KMS-11 (cell line): ENCODE results near the gene NIPBL.

Experiments
- H2AFZ ChIP-seq: fragments of 200-600 bp; sonication (generic); 2 replicates; pipeline ENCODE4 v1.6.1; 2016; ENCODE audit warnings: antibody characterized with exemption, mixed run types, low read depth
- H3K27ac ChIP-seq: fragments of 200-600 bp; sonication (generic); 2 replicates; pipeline ENCODE4 v1.6.1; 2016; ENCODE audit warnings: mild to moderate bottlenecking, mixed run types
- H3K27me3 ChIP-seq: fragments of 200-600 bp; sonication (generic); 2 replicates; pipeline ENCODE4 v1.6.1; 2017; ENCODE audit warnings: mild to moderate bottlenecking, low read depth, mixed run types, moderate library complexity; ENCODE audit not compliant: insufficient read depth
- H3K36me3 ChIP-seq: fragments of 200-600 bp; sonication (generic); 2 replicates; pipeline ENCODE4 v1.6.1; 2017; ENCODE audit warnings: mild to moderate bottlenecking, mixed run types; ENCODE audit not compliant: insufficient read depth
- H3K4me1 ChIP-seq: fragments of 200-600 bp; sonication (generic); 2 replicates; pipeline ENCODE4 v1.6.1; 2016; ENCODE audit warnings: mild to moderate bottlenecking, low read depth, mixed run types; ENCODE audit not compliant: poor library complexity, severe bottlenecking
- H3K4me2 ChIP-seq: fragments of 200-600 bp; sonication (generic); 2 replicates; pipeline ENCODE4 v1.7.0; 2016; ENCODE audit warnings: mild to moderate bottlenecking, mixed run types
- H3K4me3 ChIP-seq: fragments of 200-600 bp; sonication (generic); IDR thresholded peaks from 2 replicates; pipeline ENCODE4 v1.6.1; 2017; ENCODE audit warnings: low read depth, low read length, mixed read lengths; ENCODE audit not compliant: insufficient read depth
- H3K79me2 ChIP-seq: fragments of 200-600 bp; sonication (generic); 2 replicates; pipeline ENCODE4 v1.6.1; 2016; ENCODE audit warnings: low read depth, mixed run types; ENCODE audit not compliant: insufficient read depth
- H3K9ac ChIP-seq: fragments of 200-600 bp; sonication (generic); 2 replicates; pipeline ENCODE4 v1.6.1; 2016; ENCODE audit warnings: mild to moderate bottlenecking, mixed run types
- H4K20me1 ChIP-seq: fragments of 200-600 bp; sonication (generic); 2 replicates; pipeline ENCODE4 v1.6.1; 2016; ENCODE audit warnings: mild to moderate bottlenecking, mixed run types; ENCODE audit not compliant: insufficient read depth
- TF ChIP-seq, protein P1 (sequence below): fragments of 200-600 bp; sonication (generic); conservative IDR thresholded peaks from 2 replicates; pipeline ENCODE4 v1.6.1; 2017; ENCODE audit warnings: low read depth, mild to moderate bottlenecking, antibody characterized with exemption, low read length, moderate library complexity, mixed read lengths

Gene NIPBL

DNA sequence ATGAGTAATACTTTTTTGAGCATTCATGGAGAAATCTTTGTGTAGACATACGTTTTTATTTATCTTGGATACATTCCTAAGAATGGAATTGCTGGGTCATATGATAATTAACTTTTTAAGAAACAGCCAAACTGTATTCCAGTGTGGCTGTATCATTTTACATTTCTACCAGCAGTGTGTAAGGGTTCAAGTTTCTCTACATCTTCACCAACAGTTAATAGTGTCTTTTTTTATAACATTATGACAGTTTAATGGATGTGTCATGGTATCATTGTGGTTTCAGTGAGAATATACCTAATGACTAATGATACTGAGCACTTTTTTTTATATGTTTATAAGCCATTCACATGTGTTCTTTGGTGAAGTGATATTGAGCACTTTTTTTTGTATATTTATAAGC is 52.4 kb downstream of the NIPBL start:
- H3K36me3 ChIP-seq: no peaks in the 10 kb centered on the region
- peaks cover 13% of the 10 kb centered on the region for H3K4me1 ChIP-seq
- TF ChIP-seq, protein P1, sequence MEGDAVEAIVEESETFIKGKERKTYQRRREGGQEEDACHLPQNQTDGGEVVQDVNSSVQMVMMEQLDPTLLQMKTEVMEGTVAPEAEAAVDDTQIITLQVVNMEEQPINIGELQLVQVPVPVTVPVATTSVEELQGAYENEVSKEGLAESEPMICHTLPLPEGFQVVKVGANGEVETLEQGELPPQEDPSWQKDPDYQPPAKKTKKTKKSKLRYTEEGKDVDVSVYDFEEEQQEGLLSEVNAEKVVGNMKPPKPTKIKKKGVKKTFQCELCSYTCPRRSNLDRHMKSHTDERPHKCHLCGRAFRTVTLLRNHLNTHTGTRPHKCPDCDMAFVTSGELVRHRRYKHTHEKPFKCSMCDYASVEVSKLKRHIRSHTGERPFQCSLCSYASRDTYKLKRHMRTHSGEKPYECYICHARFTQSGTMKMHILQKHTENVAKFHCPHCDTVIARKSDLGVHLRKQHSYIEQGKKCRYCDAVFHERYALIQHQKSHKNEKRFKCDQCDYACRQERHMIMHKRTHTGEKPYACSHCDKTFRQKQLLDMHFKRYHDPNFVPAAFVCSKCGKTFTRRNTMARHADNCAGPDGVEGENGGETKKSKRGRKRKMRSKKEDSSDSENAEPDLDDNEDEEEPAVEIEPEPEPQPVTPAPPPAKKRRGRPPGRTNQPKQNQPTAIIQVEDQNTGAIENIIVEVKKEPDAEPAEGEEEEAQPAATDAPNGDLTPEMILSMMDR: no peak
- peaks cover 6% of the 10 kb centered on the region; the same call in 1 of the 2 replicates for H4K20me1 ChIP-seq
- H3K4me3 ChIP-seq: no peak overlapping the region
- H3K27ac ChIP-seq: no peak overlapping the region
- H3K79me2 ChIP-seq: peaks cover 85% of the 10 kb centered on the region
- no peak overlapping the region for H2AFZ ChIP-seq
- no peak overlapping the region for H3K9ac ChIP-seq
- no peaks in the 10 kb centered on the region for H3K27me3 ChIP-seq
- no peak overlapping the region for H3K4me2 ChIP-seq

DNA sequence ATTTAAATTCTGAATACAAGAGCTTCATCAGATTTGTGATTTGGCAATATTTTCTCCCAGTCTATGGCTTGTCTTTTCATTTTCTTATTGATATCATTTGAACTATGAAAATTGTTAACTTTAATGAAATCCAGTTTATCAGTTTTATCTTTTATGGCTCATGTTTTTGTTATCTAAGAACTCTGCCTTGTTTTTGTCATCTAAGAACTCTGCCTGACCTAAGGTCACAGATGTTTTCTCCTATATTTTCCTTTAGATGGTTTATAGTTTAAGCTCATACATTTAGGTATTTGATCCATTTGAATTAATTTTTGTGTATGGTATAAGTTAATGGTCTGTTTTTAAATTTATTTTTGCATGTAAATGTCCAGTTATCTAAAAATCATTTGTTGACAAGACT is 52.9 kb downstream of the NIPBL start:
- Histone ChIP-seq H2AFZ (no peak overlapping the region), H3K79me2 (peaks cover 86% of the 10 kb centered on the region), H3K4me1 (peaks cover 13% of the 10 kb centered on the region), H4K20me1 (peaks cover 6% of the 10 kb centered on the region; the same call in 1 of the 2 replicates), H3K4me2 (no peak overlapping the region), H3K4me3 (no peak overlapping the region), H3K9ac (no peak overlapping the region), H3K27me3 (no peaks in the 10 kb centered on the region), H3K36me3 (no peaks in the 10 kb centered on the region), H3K27ac (no peak overlapping the region)
- TF ChIP-seq, protein P1: no peak

DNA sequence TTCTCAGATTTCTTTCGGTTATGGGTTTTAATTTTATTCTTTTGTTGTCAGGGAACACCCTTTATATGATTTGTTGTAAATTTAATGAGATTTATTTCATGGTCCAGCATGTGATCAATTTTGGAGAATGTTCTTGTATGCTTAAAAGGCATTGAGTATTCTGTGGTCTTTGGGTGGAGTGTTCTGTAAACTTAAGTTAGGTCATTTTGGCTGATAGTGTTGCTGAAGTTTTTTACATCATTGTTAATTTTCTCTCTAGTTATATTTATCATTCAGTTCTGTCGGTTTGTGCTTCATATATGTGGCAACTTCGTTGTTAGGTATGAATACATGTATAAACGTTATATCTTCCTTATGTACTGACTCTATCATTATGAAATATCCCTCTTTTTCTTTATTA is 55.5 kb downstream of the NIPBL start:
- peaks cover 92% of the 10 kb centered on the region for H3K79me2 ChIP-seq
- no peak overlapping the region for H3K4me3 ChIP-seq
- no peak overlapping the region for H2AFZ ChIP-seq
- H3K4me2 ChIP-seq: no peak overlapping the region
- no peak overlapping the region for H3K9ac ChIP-seq
- no peaks in the 10 kb centered on the region for H3K27me3 ChIP-seq
- H3K36me3 ChIP-seq: no peaks in the 10 kb centered on the region
- H3K4me1 ChIP-seq: peaks cover 13% of the 10 kb centered on the region
- H4K20me1 ChIP-seq: peaks cover 7% of the 10 kb centered on the region; the same call in 1 of the 2 replicates
- no peak overlapping the region for H3K27ac ChIP-seq
- TF ChIP-seq, protein P1: no peak

DNA sequence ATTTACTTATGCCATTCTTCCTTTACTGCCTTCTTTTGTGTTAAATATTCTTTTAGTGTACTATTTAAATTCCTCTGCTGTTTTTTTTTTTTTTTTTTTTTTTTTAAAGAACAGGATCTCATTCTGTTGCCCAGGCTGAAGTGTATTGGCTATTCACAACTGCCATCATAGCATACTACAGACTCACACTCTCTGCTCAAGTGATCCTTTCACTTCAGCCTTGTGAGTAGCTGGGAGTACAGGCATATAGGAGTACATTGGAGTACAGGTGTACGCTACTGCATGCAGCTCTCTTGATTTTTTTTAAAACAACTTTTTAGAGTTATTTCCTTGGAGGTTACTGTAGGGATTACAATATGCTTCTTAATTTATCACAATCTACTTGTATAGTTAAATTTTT is 56.1 kb downstream of the NIPBL start:
- Histone ChIP-seq H3K27me3 (no peaks in the 10 kb centered on the region), H3K27ac (no peak overlapping the region), H3K4me3 (no peak overlapping the region), H2AFZ (no peak overlapping the region), H3K36me3 (no peaks in the 10 kb centered on the region), H3K4me2 (no peak overlapping the region), H3K9ac (no peak overlapping the region), H3K4me1 (peaks cover 13% of the 10 kb centered on the region), H3K79me2 (peaks cover 92% of the 10 kb centered on the region), H4K20me1 (peaks cover 10% of the 10 kb centered on the region; the same call in 1 of the 2 replicates)
- TF ChIP-seq, protein P1: no peak
